ENCODE data around the gene RFX8.
A peak's percentile ranks its signal among the peaks of the same experiment; 100 is the strongest.

RFX8 gene

GRCh38 chr2:101500860-101501259 is 25.9 kb upstream of the RFX8 start:
- no peak overlapping the region for H3K56ac ChIP-seq (ENCODE audit: low read length)
- DNase-seq: no peak
- no peaks in the 10 kb centered on the region for H3K79me1 ChIP-seq (ENCODE audit: low read length)
- H2BK5ac ChIP-seq (ENCODE audit: low read length): no peak overlapping the region
- no peak overlapping the region for H3K4me2 ChIP-seq (ENCODE audit: low read length)
- no peak overlapping the region for H3K23ac ChIP-seq (ENCODE audit: low read length)
- WGBS (ENCODE audit: extremely low coverage, insufficient coverage, low lambda C conversion rate): no CpG with 5 or more reads among the region's 5 CpGs
- H3K27ac ChIP-seq (ENCODE audit: low read depth, low read length): no peak overlapping the region
- no peak overlapping the region for H2AK5ac ChIP-seq (ENCODE audit: low read length)
- H3K4me3 ChIP-seq (ENCODE audit: low read length): no peak overlapping the region
- peak overlapping the region; percentile 40 for H4K8ac ChIP-seq (ENCODE audit: low read depth, low read length)
- H3K18ac ChIP-seq (ENCODE audit: low read length): no peak overlapping the region
- no peaks in the 10 kb centered on the region for H3K79me2 ChIP-seq (ENCODE audit: control insufficient read depth, insufficient read depth, low read length)
- no peak overlapping the region for H2BK15ac ChIP-seq (replicated peaks; ENCODE audit: low read depth)
- H3K36me3 ChIP-seq (ENCODE audit: control insufficient read depth, insufficient read depth, low read length): no peaks in the 10 kb centered on the region
- no peaks in the 10 kb centered on the region for H3K27me3 ChIP-seq (ENCODE audit: insufficient read depth, low read length, poor library complexity)
- no peaks in the 10 kb centered on the region for H3K4me1 ChIP-seq (ENCODE audit: control insufficient read depth, low read depth, low read length)
- no peak overlapping the region for H4K5ac ChIP-seq (ENCODE audit: low read length)
- no peak overlapping the region for H3K9ac ChIP-seq (ENCODE audit: low read length)
- H3K4ac ChIP-seq (ENCODE audit: low read depth, low read length): no peak overlapping the region
- H2BK120ac ChIP-seq (ENCODE audit: low read depth, low read length): no peak overlapping the region

DNA sequence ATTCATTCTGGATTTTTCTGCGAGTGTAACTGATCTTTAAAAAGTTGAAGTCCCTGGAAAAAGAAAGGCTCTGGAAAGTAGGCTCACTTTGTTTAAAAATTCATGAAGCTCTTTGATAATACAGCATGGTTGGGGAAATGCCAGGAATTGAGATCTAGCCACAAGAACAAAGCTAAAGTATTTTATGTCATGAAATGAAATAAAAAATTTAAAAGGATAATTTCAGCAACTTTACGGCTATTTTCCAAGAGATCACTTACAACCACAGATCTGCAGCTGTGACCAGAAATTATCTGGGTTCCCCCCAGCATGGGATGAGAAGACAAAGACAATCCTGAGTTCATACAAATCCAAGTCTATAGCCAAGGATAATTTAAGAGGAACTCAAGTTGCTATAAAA is 25.3 kb upstream of the RFX8 start:
- H3K27me3 ChIP-seq (ENCODE audit: insufficient read depth, low read length, poor library complexity): no peaks in the 10 kb centered on the region
- no peaks in the 10 kb centered on the region for H3K79me2 ChIP-seq (ENCODE audit: control insufficient read depth, insufficient read depth, low read length)
- H3K18ac ChIP-seq (ENCODE audit: low read length): no peak overlapping the region
- no CpG with 5 or more reads among the region's 2 CpGs for WGBS (ENCODE audit: extremely low coverage, insufficient coverage, low lambda C conversion rate)
- H2BK15ac ChIP-seq (replicated peaks; ENCODE audit: low read depth): no peak overlapping the region
- H3K4me2 ChIP-seq (ENCODE audit: low read length): no peak overlapping the region
- H3K9ac ChIP-seq (ENCODE audit: low read length): no peak overlapping the region
- H3K23ac ChIP-seq (ENCODE audit: low read length): no peak overlapping the region
- H2BK120ac ChIP-seq (ENCODE audit: low read depth, low read length): no peak overlapping the region
- no peak overlapping the region for H2BK5ac ChIP-seq (ENCODE audit: low read length)
- DNase-seq: no peak
- H4K8ac ChIP-seq (ENCODE audit: low read depth, low read length): no peak overlapping the region
- no peak overlapping the region for H3K4me3 ChIP-seq (ENCODE audit: low read length)
- H2AK5ac ChIP-seq (ENCODE audit: low read length): no peak overlapping the region
- H3K36me3 ChIP-seq (ENCODE audit: control insufficient read depth, insufficient read depth, low read length): no peaks in the 10 kb centered on the region
- no peaks in the 10 kb centered on the region for H3K4me1 ChIP-seq (ENCODE audit: control insufficient read depth, low read depth, low read length)
- H4K5ac ChIP-seq (ENCODE audit: low read length): no peak overlapping the region
- H3K27ac ChIP-seq (ENCODE audit: low read depth, low read length): no peak overlapping the region
- no peaks in the 10 kb centered on the region for H3K79me1 ChIP-seq (ENCODE audit: low read length)
- no peak overlapping the region for H3K56ac ChIP-seq (ENCODE audit: low read length)
- H3K4ac ChIP-seq (ENCODE audit: low read depth, low read length): no peak overlapping the region

- no peak overlapping the region for H2BK15ac ChIP-seq (replicated peaks; ENCODE audit: low read depth)
- no peak overlapping the region for H3K27ac ChIP-seq (ENCODE audit: low read depth, low read length)
- no peaks in the 10 kb centered on the region for H3K79me1 ChIP-seq (ENCODE audit: low read length)
- no peak overlapping the region for H2BK120ac ChIP-seq (ENCODE audit: low read depth, low read length)
- H4K8ac ChIP-seq (ENCODE audit: low read depth, low read length): no peak overlapping the region
- no peak overlapping the region for H2AK5ac ChIP-seq (ENCODE audit: low read length)
- DNase-seq: no peak
- no peaks in the 10 kb centered on the region for H3K4me1 ChIP-seq (ENCODE audit: control insufficient read depth, low read depth, low read length)
- H3K4me2 ChIP-seq (ENCODE audit: low read length): no peak overlapping the region
- no peak overlapping the region for H3K4ac ChIP-seq (ENCODE audit: low read depth, low read length)
- H3K23ac ChIP-seq (ENCODE audit: low read length): no peak overlapping the region
- H3K36me3 ChIP-seq (ENCODE audit: control insufficient read depth, insufficient read depth, low read length): no peaks in the 10 kb centered on the region
- no peak overlapping the region for H4K5ac ChIP-seq (ENCODE audit: low read length)
- WGBS (ENCODE audit: extremely low coverage, insufficient coverage, low lambda C conversion rate): no CpG with 5 or more reads among the region's 4 CpGs
- H3K27me3 ChIP-seq (ENCODE audit: insufficient read depth, low read length, poor library complexity): no peaks in the 10 kb centered on the region
- no peak overlapping the region for H3K56ac ChIP-seq (ENCODE audit: low read length)
- no peaks in the 10 kb centered on the region for H3K79me2 ChIP-seq (ENCODE audit: control insufficient read depth, insufficient read depth, low read length)
- no peak overlapping the region for H3K4me3 ChIP-seq (ENCODE audit: low read length)
- H3K9ac ChIP-seq (ENCODE audit: low read length): no peak overlapping the region
- no peak overlapping the region for H2BK5ac ChIP-seq (ENCODE audit: low read length)
- no peak overlapping the region for H3K18ac ChIP-seq (ENCODE audit: low read length)
Measured at GRCh38 chr2:101496279-101496678, 21.4 kb upstream of the RFX8 start.

DNA sequence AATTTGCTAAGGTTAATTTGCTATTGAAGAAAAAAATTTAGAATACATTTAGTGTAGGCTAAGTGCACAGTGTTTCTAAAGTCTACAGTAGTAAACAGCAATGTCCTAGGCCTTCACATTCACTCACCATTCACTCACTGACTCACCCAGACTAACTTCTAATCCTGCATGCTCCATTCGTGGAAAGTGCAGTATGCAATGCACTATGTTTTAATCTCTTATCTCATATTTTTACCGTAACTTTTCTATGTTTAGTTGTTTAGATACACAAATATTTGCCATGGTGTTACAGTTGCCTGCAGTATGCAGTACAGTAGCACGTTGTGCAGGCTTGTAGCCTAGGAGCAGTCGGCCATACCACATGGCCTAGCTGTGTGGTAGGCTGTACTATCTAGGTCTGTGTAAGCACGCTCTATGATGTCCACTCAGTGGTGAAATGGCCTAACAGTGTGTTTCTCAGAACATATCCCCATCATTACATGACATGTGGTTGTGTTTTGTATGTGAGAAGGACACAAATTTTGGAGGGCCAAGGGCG is 18.1 kb upstream of the RFX8 start:
- Histone ChIP-seq H3K23ac (ENCODE audit: low read length) (no peak overlapping the region), H3K27me3 (ENCODE audit: insufficient read depth, low read length, poor library complexity) (no peaks in the 10 kb centered on the region), H2AK5ac (ENCODE audit: low read length) (no peak overlapping the region), H2BK5ac (ENCODE audit: low read length) (no peak overlapping the region), H2BK15ac (replicated peaks; ENCODE audit: low read depth) (no peak overlapping the region), H3K27ac (ENCODE audit: low read depth, low read length) (no peak overlapping the region), H4K5ac (ENCODE audit: low read length) (no peak overlapping the region), H3K4ac (ENCODE audit: low read depth, low read length) (no peak overlapping the region), H2BK120ac (ENCODE audit: low read depth, low read length) (no peak overlapping the region), H3K36me3 (ENCODE audit: control insufficient read depth, insufficient read depth, low read length) (no peaks in the 10 kb centered on the region), H3K4me1 (ENCODE audit: control insufficient read depth, low read depth, low read length) (no peaks in the 10 kb centered on the region), H3K18ac (ENCODE audit: low read length) (no peak overlapping the region), H4K8ac (ENCODE audit: low read depth, low read length) (no peak overlapping the region), H3K4me3 (ENCODE audit: low read length) (no peak overlapping the region), H3K56ac (ENCODE audit: low read length) (no peak overlapping the region), H3K4me2 (ENCODE audit: low read length) (no peak overlapping the region), H3K79me1 (ENCODE audit: low read length) (no peaks in the 10 kb centered on the region), H3K79me2 (ENCODE audit: control insufficient read depth, insufficient read depth, low read length) (no peaks in the 10 kb centered on the region), H3K9ac (ENCODE audit: low read length) (no peak overlapping the region)
- no CpG with 5 or more reads among the region's 6 CpGs for WGBS (ENCODE audit: extremely low coverage, insufficient coverage, low lambda C conversion rate)
- no peak for DNase-seq

- Histone ChIP-seq H3K18ac (ENCODE audit: low read length) (no peak overlapping the region), H3K4me3 (ENCODE audit: low read length) (no peak overlapping the region), H3K9ac (ENCODE audit: low read length) (no peak overlapping the region), H3K4ac (ENCODE audit: low read depth, low read length) (no peak overlapping the region), H3K36me3 (ENCODE audit: control insufficient read depth, insufficient read depth, low read length) (no peaks in the 10 kb centered on the region), H2BK5ac (ENCODE audit: low read length) (no peak overlapping the region), H3K27ac (ENCODE audit: low read depth, low read length) (no peak overlapping the region), H3K27me3 (ENCODE audit: insufficient read depth, low read length, poor library complexity) (no peaks in the 10 kb centered on the region), H4K5ac (ENCODE audit: low read length) (no peak overlapping the region), H3K79me1 (ENCODE audit: low read length) (no peaks in the 10 kb centered on the region), H2BK15ac (replicated peaks; ENCODE audit: low read depth) (no peak overlapping the region), H3K4me1 (ENCODE audit: control insufficient read depth, low read depth, low read length) (no peaks in the 10 kb centered on the region), H3K4me2 (ENCODE audit: low read length) (no peak overlapping the region), H3K23ac (ENCODE audit: low read length) (no peak overlapping the region), H2BK120ac (ENCODE audit: low read depth, low read length) (no peak overlapping the region), H3K79me2 (ENCODE audit: control insufficient read depth, insufficient read depth, low read length) (no peaks in the 10 kb centered on the region), H2AK5ac (ENCODE audit: low read length) (no peak overlapping the region), H4K8ac (ENCODE audit: low read depth, low read length) (no peak overlapping the region), H3K56ac (ENCODE audit: low read length) (no peak overlapping the region)
- WGBS (ENCODE audit: extremely low coverage, insufficient coverage, low lambda C conversion rate): no CpG with 5 or more reads among the region's 5 CpGs
- DNase-seq: no peak
Measured at GRCh38 chr2:101486994-101487393, 12.1 kb upstream of the RFX8 start.

GRCh38 chr2:101486258-101486701 is 11.4 kb upstream of the RFX8 start:
- no peak for DNase-seq
- no peaks in the 10 kb centered on the region for H3K27me3 ChIP-seq (ENCODE audit: insufficient read depth, low read length, poor library complexity)

More at GRCh38 chr2:101486258-101486701, 11.4 kb upstream of the RFX8 start:
- Histone ChIP-seq H2BK120ac (ENCODE audit: low read depth, low read length) (no peak overlapping the region), H4K5ac (ENCODE audit: low read length) (no peak overlapping the region), H4K8ac (ENCODE audit: low read depth, low read length) (no peak overlapping the region), H3K9ac (ENCODE audit: low read length) (no peak overlapping the region), H3K4me1 (ENCODE audit: control insufficient read depth, low read depth, low read length) (no peaks in the 10 kb centered on the region), H3K23ac (ENCODE audit: low read length) (no peak overlapping the region), H3K36me3 (ENCODE audit: control insufficient read depth, insufficient read depth, low read length) (no peaks in the 10 kb centered on the region), H2AK5ac (ENCODE audit: low read length) (no peak overlapping the region), H3K18ac (ENCODE audit: low read length) (no peak overlapping the region), H3K4me3 (ENCODE audit: low read length) (no peak overlapping the region), H3K79me2 (ENCODE audit: control insufficient read depth, insufficient read depth, low read length) (no peaks in the 10 kb centered on the region), H2BK5ac (ENCODE audit: low read length) (no peak overlapping the region), H3K4me2 (ENCODE audit: low read length) (no peak overlapping the region), H3K56ac (ENCODE audit: low read length) (no peak overlapping the region), H3K4ac (ENCODE audit: low read depth, low read length) (no peak overlapping the region), H3K79me1 (ENCODE audit: low read length) (no peaks in the 10 kb centered on the region), H2BK15ac (replicated peaks; ENCODE audit: low read depth) (no peak overlapping the region), H3K27ac (ENCODE audit: low read depth, low read length) (no peak overlapping the region)
- no CpG with 5 or more reads among the region's 4 CpGs for WGBS (ENCODE audit: extremely low coverage, insufficient coverage, low lambda C conversion rate)
